HepG2 (cell line): ENCODE data around the gene SNX4. TPM values are rescaled to one million over a fixed set of nuclear protein-coding genes. Genes with fewer than 3 reads are reported as not detected.

Experiments used
- CENPT ChIP-seq: sonication (generic); formaldehyde crosslinking; IDR thresholded peaks from 2 replicates; pipeline ENCODE4 v1.8.0; 2022; ENCODE audit warnings: low read depth, mild to moderate bottlenecking, moderate library complexity, missing genetic modification reagents
- ESRRA ChIP-seq: sonication (generic); formaldehyde crosslinking; IDR thresholded peaks from 2 replicates; pipeline ENCODE4 v1.5.1; 2020; ENCODE audit warnings: mild to moderate bottlenecking, low read depth, missing genetic modification reagents
- MYC ChIP-seq: sonication (generic); formaldehyde crosslinking; IDR thresholded peaks from 2 replicates; pipeline ENCODE4 v1.9.0; 2021; ENCODE audit warnings: missing genetic modification reagents, borderline replicate concordance
- NR3C1 ChIP-seq: sonication (generic); formaldehyde crosslinking; IDR thresholded peaks from 2 replicates; pipeline ENCODE4 v1.4.0; 2020; ENCODE audit warnings: missing genetic modification reagents
- SALL1 ChIP-seq: sonication (generic); formaldehyde crosslinking; IDR thresholded peaks from 2 replicates; pipeline ENCODE4 v1.8.0; 2022; ENCODE audit warnings: mild to moderate bottlenecking, missing genetic modification reagents
- SETDB1 ChIP-seq: sonication (generic); formaldehyde crosslinking; IDR thresholded peaks from 2 replicates; pipeline ENCODE4 v1.5.1; 2020; ENCODE audit warnings: missing genetic modification reagents, mild to moderate bottlenecking, borderline replicate concordance
- SMARCC2 ChIP-seq: fragments of 450-650 bp; IDR thresholded peaks from 2 replicates; pipeline ENCODE4 v1.6.1; 2017; ENCODE audit warnings: antibody characterized with exemption, mild to moderate bottlenecking
- ZNF660 ChIP-seq: sonication (generic); formaldehyde crosslinking; IDR thresholded peaks from 2 replicates; pipeline ENCODE4 v1.5.1; 2020; ENCODE audit warnings: mild to moderate bottlenecking, low read depth, missing genetic modification reagents, borderline replicate concordance
- ZNF788 ChIP-seq: sonication (generic); formaldehyde crosslinking; IDR thresholded peaks from 2 replicates; pipeline ENCODE4 v1.5.0; 2020; ENCODE audit warnings: mild to moderate bottlenecking, missing genetic modification reagents, borderline replicate concordance
- polyA plus RNA-seq, 8 experiments: library from polyadenylated mRNA; depleted of rRNA in 3 of 8; stranded (reverse) in 7 of 8; unstranded in 1 of 8; fragments of >200 nt; fragmentation: Illumina TruSeq in 4 of 8; extraction: Trizol in 4 of 8; gene quantifications; 2 replicates each; pipeline versions ENCODE4 v1.2.1 to v1.2.3, GENCODE V29; 2011 to 2016; ENCODE audit warnings: low read depth in 4 of 8, missing spikeins in 1 of 8, mixed read lengths in 1 of 8; ENCODE audit not compliant: insufficient read depth in 1 of 8
- total RNA-seq, 5 experiments: library from RNA; depleted of rRNA; stranded (reverse); fragments of >200 nt; fragmentation: Illumina TruSeq; extraction: Trizol; gene quantifications; 2 replicates each; pipeline ENCODE4 v1.2.3, GENCODE V29; 2016; ENCODE audit warnings: low read depth in 1 of 5
- TF ChIP-seq, protein P1 (sequence below), 2 experiments: fragments of 450-650 bp in 1 of 2; sonication (generic) in 1 of 2; formaldehyde crosslinking in 1 of 2; IDR thresholded peaks; 2 replicates each; pipeline versions ENCODE4 v1.6.1 to v1.8.0; 2016 to 2022; ENCODE audit warnings: antibody characterized with exemption in 1 of 2, mild to moderate bottlenecking in 1 of 2, missing genetic modification reagents in 1 of 2
- TF ChIP-seq, protein P2 (sequence below): sonication (generic); formaldehyde crosslinking; IDR thresholded peaks from 2 replicates; pipeline ENCODE4 v1.8.0; 2022; ENCODE audit warnings: missing genetic modification reagents, low read depth, mild to moderate bottlenecking, borderline replicate concordance
- TF ChIP-seq, protein P3 (sequence below): sonication (generic); formaldehyde crosslinking; IDR thresholded peaks from 2 replicates; pipeline ENCODE4 v1.5.0; 2020; ENCODE audit warnings: mild to moderate bottlenecking, missing genetic modification reagents, moderate library complexity
- TF ChIP-seq, protein P4 (sequence below): sonication (generic); formaldehyde crosslinking; conservative IDR thresholded peaks from 2 replicates; pipeline ENCODE4 v1.4.0; 2020; ENCODE audit warnings: mild to moderate bottlenecking, missing genetic modification reagents, moderate library complexity

SNX4 gene
- total and polyA plus RNA-seq, 2 of the 13 experiments (the other 11 are each of a cell fraction or from before 2014, with no cell fraction given), result 18.1 to 73.6 TPM

DNA sequence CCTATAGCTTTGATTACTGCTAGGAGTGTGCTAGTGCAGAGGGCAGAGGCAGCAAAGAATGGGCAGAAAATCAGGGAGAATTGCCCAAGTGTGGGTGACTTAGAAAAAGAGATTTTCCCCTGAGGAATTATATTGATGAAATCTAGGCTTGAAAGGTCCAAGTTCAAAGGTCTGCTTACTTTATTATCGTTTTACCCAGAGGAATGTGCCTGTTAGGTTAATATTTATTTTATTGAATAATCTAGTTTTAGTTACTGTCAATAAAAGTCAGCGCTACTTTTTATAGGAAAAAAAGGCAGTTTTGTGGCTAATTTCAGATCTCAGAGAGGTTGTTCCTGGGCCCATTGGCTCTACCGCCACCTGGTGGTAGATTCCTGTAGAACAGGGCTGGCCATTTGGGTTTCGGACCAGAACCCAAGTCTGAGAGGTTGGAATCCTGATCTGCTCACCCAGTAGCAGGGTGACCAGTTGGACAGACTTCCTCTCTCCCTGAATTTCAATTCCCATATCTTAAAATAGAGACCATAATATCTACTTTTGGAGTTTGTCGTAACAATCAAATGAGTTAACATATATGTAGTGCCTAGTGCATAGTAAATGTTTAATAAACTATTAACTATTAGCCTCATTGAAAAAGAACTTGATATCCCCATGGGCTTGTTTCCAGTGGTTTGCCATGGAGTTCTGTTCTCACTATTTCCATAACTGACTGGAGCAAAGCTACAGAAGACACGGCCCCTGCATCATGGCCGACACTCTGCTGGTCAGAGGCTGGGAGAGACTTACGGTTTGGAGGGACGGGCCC, 82.2 kb downstream of the SNX4 start (continued):
- TF ChIP-seq, protein P1, sequence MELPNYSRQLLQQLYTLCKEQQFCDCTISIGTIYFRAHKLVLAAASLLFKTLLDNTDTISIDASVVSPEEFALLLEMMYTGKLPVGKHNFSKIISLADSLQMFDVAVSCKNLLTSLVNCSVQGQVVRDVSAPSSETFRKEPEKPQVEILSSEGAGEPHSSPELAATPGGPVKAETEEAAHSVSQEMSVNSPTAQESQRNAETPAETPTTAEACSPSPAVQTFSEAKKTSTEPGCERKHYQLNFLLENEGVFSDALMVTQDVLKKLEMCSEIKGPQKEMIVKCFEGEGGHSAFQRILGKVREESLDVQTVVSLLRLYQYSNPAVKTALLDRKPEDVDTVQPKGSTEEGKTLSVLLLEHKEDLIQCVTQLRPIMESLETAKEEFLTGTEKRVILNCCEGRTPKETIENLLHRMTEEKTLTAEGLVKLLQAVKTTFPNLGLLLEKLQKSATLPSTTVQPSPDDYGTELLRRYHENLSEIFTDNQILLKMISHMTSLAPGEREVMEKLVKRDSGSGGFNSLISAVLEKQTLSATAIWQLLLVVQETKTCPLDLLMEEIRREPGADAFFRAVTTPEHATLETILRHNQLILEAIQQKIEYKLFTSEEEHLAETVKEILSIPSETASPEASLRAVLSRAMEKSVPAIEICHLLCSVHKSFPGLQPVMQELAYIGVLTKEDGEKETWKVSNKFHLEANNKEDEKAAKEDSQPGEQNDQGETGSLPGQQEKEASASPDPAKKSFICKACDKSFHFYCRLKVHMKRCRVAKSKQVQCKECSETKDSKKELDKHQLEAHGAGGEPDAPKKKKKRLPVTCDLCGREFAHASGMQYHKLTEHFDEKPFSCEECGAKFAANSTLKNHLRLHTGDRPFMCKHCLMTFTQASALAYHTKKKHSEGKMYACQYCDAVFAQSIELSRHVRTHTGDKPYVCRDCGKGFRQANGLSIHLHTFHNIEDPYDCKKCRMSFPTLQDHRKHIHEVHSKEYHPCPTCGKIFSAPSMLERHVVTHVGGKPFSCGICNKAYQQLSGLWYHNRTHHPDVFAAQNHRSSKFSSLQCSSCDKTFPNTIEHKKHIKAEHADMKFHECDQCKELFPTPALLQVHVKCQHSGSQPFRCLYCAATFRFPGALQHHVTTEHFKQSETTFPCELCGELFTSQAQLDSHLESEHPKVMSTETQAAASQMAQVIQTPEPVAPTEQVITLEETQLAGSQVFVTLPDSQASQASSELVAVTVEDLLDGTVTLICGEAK (IDR thresholded peaks at IDR 0.05), result no peak
- TF ChIP-seq, protein P1 (CRISPR knock-in tag; IDR thresholded peaks at IDR 0.05), result no peak
- TF ChIP-seq, protein P2, sequence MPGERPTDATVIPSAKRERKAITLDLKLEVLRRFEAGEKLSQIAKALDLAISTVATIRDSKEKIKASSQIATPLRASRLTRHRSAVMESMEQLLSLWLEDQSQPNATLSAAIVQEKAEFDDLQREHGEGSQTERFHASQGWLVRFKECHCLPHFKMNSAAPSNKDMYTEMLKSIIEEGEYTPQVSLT (CRISPR knock-in tag), result no peak
- TF ChIP-seq MYC, result no peak
- TF ChIP-seq ZNF660 (CRISPR knock-in tag), result no peak
- no peak for TF ChIP-seq ZNF788 (CRISPR knock-in tag)
- TF ChIP-seq CENPT, result no peak
- TF ChIP-seq ESRRA (CRISPR knock-in tag), result no peak
- TF ChIP-seq, protein P3, sequence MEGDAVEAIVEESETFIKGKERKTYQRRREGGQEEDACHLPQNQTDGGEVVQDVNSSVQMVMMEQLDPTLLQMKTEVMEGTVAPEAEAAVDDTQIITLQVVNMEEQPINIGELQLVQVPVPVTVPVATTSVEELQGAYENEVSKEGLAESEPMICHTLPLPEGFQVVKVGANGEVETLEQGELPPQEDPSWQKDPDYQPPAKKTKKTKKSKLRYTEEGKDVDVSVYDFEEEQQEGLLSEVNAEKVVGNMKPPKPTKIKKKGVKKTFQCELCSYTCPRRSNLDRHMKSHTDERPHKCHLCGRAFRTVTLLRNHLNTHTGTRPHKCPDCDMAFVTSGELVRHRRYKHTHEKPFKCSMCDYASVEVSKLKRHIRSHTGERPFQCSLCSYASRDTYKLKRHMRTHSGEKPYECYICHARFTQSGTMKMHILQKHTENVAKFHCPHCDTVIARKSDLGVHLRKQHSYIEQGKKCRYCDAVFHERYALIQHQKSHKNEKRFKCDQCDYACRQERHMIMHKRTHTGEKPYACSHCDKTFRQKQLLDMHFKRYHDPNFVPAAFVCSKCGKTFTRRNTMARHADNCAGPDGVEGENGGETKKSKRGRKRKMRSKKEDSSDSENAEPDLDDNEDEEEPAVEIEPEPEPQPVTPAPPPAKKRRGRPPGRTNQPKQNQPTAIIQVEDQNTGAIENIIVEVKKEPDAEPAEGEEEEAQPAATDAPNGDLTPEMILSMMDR (CRISPR knock-in tag), result peak; percentile 84
- no peak for TF ChIP-seq NR3C1 (CRISPR knock-in tag)
- no peak for TF ChIP-seq SETDB1 (CRISPR knock-in tag)
- TF ChIP-seq, protein P4, sequence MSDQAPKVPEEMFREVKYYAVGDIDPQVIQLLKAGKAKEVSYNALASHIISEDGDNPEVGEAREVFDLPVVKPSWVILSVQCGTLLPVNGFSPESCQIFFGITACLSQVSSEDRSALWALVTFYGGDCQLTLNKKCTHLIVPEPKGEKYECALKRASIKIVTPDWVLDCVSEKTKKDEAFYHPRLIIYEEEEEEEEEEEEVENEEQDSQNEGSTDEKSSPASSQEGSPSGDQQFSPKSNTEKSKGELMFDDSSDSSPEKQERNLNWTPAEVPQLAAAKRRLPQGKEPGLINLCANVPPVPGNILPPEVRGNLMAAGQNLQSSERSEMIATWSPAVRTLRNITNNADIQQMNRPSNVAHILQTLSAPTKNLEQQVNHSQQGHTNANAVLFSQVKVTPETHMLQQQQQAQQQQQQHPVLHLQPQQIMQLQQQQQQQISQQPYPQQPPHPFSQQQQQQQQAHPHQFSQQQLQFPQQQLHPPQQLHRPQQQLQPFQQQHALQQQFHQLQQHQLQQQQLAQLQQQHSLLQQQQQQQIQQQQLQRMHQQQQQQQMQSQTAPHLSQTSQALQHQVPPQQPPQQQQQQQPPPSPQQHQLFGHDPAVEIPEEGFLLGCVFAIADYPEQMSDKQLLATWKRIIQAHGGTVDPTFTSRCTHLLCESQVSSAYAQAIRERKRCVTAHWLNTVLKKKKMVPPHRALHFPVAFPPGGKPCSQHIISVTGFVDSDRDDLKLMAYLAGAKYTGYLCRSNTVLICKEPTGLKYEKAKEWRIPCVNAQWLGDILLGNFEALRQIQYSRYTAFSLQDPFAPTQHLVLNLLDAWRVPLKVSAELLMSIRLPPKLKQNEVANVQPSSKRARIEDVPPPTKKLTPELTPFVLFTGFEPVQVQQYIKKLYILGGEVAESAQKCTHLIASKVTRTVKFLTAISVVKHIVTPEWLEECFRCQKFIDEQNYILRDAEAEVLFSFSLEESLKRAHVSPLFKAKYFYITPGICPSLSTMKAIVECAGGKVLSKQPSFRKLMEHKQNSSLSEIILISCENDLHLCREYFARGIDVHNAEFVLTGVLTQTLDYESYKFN (CRISPR knock-in tag), result peak; percentile 62
- TF ChIP-seq SMARCC2, result no peak
- peak; percentile 31; the same call in 1 of the 2 replicates for TF ChIP-seq SALL1 (CRISPR knock-in tag)
